ENCODE results near the gene BMPER.

BMPER gene

DNA sequence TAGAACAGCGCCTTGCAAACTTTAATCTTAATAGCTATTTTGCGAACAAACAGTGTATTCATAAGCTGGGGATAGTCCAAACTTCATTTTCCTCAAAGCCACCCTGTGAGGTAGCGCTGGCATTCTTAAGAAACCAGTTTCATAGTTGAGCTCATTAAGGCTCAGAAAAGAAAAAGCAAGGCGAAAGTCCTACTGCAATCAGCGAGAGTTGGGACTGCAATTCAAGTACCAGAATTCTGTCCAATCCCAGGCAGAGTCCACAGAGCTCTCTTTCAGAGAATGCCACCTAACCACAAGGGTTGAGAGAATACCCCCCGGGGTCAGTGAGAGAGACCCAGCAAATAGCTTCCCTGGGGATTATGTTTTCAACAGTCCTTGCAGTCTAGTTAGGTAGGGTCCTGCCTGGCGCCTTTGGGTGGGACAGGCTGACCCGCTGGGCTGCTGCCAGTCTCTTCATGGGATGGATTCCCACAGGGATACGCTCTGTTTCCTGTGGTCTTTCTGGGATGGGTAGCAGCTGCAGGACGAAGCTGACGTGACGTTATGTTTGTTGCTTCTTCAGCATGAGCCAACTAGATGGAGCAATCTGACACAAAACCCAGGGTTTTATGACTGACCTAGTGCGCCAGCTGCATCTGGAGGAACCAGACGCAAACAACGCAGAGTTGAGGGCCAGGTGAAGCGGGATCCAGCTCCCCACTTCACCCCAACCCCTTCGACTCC is 16.0 kb downstream of the BMPER start:
- in situ Hi-C loops (cut with HindIII; ENCODE audit: low sequenced_read_pairs), result no loop called here

DNA sequence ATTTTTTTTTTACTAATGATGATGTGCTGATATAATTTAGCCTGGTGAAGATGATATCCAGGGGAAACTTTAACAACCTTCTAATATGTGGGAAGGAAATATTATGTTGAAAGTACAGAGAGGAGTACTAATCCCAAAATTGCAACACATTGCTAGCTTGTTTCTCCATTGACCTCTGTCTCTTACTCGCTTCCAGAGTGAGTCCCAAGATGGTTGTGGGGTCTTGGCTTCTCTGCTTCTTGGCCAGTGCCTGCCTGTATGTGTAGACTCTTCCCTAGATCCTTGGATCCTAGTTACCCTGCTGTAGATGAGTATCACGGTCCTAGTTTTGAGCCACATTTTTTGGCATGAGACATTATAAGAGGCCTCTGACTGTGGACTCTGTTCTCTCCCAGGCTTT is 17.5 kb downstream of the BMPER start:
- in situ Hi-C loops (cut with HindIII; ENCODE audit: low sequenced_read_pairs), result no loop called here

DNA sequence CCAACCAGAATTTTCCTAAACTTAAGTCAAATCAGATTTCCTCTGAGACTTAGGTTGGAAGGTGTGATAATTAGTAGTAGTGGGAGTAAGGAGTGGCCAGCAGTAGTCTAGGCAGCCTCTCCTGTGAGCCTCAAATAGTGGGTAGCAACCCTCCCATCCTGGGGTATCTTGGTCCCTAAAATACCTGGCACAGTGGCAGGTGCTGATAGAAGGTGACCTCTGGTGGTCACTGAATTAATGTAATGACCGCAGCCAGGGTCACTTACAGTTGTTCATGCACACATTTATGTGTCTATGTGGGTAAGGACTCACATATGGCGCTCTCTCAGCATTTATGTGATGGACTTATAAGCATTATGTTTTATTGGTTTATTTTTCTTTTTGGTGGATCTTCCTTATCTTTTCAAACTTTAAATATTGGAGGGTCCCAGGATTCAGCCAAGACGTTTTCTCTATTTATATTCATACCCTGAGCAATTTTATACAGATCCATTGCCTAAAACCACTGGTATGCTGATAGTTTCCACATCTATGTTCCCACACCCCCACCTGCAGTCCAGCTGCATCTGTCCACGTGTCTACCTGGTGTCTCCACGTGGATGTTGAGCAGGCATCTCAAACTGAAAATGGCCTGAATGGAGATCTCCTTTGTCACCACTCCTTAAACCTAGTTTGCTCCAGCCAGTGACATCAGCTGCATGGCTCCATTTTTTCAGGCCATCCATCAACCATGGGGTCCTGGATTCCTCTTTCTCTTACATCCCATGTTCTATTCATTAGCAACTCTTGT is 18.3 kb downstream of the BMPER start:
- in situ Hi-C loops (cut with HindIII; ENCODE audit: low sequenced_read_pairs), result no loop called here

GRCh38 chr7:33926535-33926934 is 21.2 kb downstream of the BMPER start:
- in situ Hi-C loops (cut with HindIII; ENCODE audit: low sequenced_read_pairs), result no loop called here

GRCh38 chr7:33928986-33929385 is 23.6 kb downstream of the BMPER start:
- in situ Hi-C loops (cut with HindIII; ENCODE audit: low sequenced_read_pairs), result no loop called here

DNA sequence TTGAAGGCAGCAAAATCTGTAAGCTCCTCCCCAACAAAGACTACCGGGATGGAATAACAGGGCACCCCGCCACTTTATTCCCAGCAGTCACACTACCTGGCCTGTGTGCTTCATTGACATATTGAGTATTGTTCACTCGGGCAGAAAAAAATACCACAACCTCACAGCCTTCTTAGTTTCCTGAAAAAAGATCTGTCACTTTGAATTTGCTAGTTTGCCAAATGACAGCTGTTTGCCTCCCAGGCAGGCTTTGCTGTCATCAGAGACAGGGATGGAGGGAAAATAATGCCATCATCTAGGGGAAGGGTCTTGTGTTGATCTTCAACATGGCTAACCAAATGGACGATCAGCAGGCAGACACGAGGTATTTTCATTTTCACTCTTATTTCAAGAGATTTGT is 26.9 kb downstream of the BMPER start:
- in situ Hi-C loops (cut with HindIII; ENCODE audit: low sequenced_read_pairs), result no loop called here

GRCh38 chr7:33932832-33933468 is 27.6 kb downstream of the BMPER start:
- in situ Hi-C loops (cut with HindIII; ENCODE audit: low sequenced_read_pairs), result no loop called here

DNA sequence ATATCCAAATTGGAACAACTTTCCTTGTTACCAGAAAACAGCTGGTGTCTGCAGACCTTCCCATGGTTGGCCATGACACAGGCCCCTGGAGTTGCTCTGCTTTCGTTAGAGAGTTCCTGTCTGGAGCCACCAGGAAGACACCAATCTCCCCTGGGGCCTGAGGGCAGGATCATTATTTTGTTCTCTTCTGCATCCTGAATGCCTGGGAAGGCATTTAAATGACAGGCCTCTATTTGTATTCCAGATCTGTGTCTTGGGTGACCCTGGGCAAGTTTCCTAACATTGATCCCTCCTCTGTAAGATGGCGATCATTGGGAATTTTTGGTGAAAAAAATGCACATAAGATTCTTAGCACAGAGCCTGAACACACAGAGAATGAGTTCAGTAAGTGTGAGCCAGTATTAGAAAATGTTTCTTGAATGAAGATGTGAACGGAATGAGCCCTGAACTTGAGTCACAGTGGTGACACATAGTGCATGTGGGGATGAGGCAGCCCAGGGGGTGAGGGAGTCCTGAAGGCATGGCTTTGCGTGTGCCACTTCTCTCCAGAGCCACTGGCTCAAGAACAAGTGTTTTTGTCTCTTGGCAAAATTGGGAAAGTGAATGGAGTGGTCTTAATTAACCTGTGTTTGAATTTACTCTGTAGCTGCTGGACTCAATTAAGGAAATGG is 28.4 kb downstream of the BMPER start:
- in situ Hi-C loops (cut with HindIII; ENCODE audit: low sequenced_read_pairs), result no loop called here

DNA sequence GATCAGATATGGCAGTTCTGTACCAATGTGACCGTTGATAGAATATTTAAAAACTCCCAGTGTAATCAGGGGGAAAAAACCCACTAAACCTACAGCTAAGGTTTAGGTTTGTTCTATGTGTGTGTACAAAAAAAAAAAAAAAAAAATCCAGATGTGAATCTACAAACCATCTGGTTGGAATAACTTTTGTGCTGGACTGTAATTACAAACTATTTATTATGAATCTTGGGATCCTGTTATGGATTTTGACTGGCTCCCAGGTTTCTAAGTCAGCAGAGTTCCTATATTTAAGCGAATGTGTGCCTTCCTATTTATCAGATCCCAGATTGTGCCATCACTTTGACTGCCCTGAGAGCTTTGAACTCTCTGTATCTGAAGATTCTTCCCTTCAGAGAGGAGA is 29.1 kb downstream of the BMPER start:
- in situ Hi-C loops (cut with HindIII; ENCODE audit: low sequenced_read_pairs), result no loop called here

DNA sequence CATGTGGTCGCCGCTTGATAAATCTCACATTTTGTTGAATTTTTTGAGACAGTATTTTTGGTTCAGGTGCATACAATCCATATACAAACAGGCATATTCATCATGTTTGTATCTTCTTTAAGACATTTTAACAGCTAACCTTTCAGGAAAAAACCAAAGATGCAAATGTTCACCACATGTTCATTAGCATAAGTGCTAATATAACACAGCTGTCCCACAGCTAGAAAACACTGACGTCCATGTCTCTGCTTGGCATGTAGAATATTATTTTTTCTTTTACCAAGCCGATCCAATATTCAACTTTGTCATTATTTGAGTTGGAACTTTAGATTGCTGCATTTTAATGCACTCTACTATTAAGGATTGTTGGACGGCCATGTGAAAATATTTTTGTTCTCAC is 31.2 kb downstream of the BMPER start:
- in situ Hi-C loops (cut with HindIII; ENCODE audit: low sequenced_read_pairs), result no loop called here

DNA sequence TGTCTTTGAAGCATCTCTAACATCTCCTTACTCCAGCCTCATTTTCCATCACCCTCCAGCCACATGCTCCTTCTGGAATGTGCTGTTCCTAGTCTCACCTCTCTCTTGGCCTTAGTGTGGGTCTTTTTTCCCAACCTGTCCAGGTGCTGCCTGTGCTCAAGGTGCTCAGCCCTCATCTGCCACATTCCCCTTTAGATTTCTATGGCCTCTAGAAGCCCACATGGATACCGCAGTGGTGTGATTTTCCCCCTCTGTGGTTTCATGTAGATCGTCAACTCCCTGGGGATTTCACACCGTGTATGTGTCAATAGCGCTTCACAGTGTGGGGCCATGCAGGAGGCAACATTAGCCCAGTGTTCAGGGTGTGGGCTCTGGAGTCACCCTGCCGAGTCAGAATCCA is 32.5 kb downstream of the BMPER start:
- in situ Hi-C loops (cut with HindIII; ENCODE audit: low sequenced_read_pairs), result no loop called here

- in situ Hi-C loops (cut with HindIII; ENCODE audit: low sequenced_read_pairs), result no loop called here
Measured at GRCh38 chr7:33939121-33939520, 33.8 kb downstream of the BMPER start.

GRCh38 chr7:33940503-33940902 is 35.2 kb downstream of the BMPER start:
- in situ Hi-C loops (cut with HindIII; ENCODE audit: low sequenced_read_pairs), result no loop called here

DNA sequence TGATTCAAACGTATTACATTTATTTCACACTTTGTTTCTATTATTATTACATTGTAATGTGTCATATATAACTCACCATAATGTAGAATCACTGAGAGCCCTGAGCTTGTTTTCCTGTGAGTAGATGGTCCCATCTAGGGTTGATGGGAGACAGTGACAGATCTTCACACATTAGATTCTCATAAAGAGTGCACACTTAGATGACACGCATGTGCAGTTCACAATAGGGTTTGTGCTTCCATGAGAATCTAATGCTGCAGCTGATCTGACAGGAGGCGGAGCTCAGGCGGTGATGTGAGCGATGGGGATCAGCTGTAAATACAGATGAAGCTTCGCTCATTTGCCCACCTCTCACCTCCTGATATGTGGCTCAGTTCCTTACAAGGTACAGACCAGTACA is 36.1 kb downstream of the BMPER start:
- in situ Hi-C loops (cut with HindIII; ENCODE audit: low sequenced_read_pairs), result no loop called here

DNA sequence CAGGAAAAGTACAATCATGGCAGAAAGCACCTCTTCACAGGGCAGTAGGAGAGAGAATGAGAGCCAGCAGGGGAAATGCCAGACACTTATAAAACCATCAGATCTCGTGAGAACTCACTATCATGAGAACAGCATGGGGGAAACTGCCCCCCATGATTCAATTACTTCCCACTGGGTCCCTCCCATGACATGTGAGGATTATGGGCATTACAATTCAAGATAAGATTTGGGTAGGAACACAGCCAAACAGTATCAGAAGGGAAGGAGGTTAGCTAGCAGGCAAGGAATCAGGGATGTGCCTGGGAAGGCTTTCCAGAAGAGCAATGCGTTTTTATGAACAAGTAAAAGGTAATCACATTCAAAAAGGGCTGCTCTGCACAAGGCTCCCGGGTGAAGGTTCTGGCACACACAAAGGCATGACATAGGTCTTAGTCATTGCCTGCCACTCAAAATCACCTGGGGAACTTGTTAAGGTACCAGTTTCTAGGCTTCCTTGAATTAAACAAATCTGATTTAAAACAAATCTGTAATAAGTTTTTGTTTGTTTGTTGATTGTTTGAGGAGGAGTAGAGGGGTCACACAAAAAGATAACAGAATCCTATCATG is 40.9 kb downstream of the BMPER start:
- in situ Hi-C loops (cut with HindIII; ENCODE audit: low sequenced_read_pairs), result no loop called here

- in situ Hi-C loops (cut with HindIII; ENCODE audit: low sequenced_read_pairs), result no loop called here
Measured at GRCh38 chr7:33950047-33950714, 44.8 kb downstream of the BMPER start.

GRCh38 chr7:33952824-33953223 is 47.5 kb downstream of the BMPER start:
- in situ Hi-C loops (cut with HindIII; ENCODE audit: low sequenced_read_pairs), result no loop called here

DNA sequence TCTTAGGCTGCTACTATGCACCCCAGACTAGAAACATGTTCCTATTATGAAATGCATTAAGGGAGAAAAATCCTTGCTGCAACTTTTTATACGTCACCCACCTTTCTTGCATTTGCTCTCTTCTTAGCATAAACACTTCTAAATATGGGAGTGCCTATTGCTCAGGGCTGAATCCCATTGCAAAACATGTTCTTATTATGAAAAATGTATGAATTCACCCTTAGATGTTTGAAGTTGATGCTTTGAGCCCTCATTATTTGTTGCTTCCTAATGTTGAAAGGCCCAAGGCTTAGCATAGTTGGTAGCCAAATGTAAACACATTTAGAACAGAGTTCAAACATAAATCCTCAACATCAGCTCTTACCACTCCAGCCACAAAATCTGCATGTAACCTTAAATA is 52.8 kb downstream of the BMPER start:
- in situ Hi-C loops (cut with HindIII; ENCODE audit: low sequenced_read_pairs), result no loop called here

- in situ Hi-C loops (cut with HindIII; ENCODE audit: low sequenced_read_pairs), result no loop called here
Measured at GRCh38 chr7:33959676-33960075, 54.3 kb downstream of the BMPER start.

GRCh38 chr7:33961948-33962347 is 56.6 kb downstream of the BMPER start:
- in situ Hi-C loops (cut with HindIII; ENCODE audit: low sequenced_read_pairs), result no loop called here

Data from DLD1 (cell line).